ENCODE results near the gene SEC16B.

The SEC16B gene

DNA sequence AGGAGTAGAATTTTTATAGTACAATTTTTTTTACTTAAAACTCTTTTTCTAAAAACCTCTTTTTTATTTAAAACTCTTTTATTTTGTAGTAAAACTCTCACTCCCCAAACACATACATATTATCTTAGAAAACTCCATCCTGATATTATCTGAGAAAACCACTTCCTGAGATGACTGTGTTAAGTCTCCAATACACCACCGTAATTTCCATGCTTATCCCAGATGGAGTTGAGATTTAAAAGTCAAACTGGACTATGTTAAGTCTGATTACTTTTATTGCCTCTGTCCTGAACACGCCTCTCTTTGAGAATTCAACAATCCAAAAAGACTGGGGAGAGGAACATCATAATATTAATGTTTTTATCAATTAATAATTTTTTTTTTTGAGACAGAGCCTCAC lies 3.7 kb downstream of the SEC16B start:
- TF ChIP-seq CTCF (IDR thresholded peaks at IDR 0.05), result no peak
- H3K4me3 ChIP-seq, result no peak overlapping the region
- H3K27ac ChIP-seq, result no peak overlapping the region
- no peak for DNase-seq (ENCODE audit: low spot score)

DNA sequence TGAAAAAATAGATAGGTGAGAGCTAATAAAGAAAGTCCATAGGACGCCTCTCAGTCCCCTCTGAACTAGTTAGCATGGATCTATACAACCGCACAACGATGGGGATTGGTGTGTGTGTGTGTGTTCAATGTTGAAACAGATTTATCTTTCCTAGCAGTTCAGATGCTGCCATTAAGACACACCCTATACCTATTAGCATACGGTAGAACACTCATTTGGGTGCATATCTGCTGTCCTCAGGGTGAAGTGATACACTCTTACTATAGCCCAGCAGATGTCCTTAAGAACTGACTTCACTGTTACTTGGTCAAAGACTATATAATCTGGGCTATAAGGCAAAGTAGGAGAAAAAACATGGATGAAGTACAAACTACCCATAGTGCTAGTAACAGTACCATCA lies 4.6 kb downstream of the SEC16B start:
- DNase-seq (ENCODE audit: low spot score), result no peak
- H3K4me3 ChIP-seq, result no peak overlapping the region
- TF ChIP-seq CTCF (IDR thresholded peaks at IDR 0.05), result no peak
- H3K27ac ChIP-seq, result no peak overlapping the region

DNA sequence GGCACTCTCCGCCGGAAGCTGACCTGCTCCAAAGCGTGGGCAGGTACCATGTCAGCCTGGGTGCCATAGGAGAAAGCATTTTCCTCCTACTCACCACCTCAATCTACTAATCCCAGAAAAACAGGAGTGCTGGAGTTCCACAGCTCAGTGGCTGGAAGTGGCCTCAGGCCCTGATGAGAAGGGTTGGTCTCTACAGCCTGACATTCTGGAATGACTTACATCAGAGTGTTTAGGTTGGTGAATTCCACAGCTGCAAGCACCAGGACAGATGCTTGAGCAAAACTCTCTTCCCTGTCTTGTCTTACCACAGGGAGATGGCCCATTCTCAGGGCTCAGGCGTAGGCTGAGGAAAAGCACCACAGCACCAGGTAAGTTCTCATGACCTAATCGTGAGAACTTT lies 5.5 kb downstream of the SEC16B start:
- DNase-seq (ENCODE audit: low spot score), result no peak
- no peak overlapping the region for H3K27ac ChIP-seq
- TF ChIP-seq CTCF (IDR thresholded peaks at IDR 0.05), result no peak
- no peak overlapping the region for H3K4me3 ChIP-seq

DNA sequence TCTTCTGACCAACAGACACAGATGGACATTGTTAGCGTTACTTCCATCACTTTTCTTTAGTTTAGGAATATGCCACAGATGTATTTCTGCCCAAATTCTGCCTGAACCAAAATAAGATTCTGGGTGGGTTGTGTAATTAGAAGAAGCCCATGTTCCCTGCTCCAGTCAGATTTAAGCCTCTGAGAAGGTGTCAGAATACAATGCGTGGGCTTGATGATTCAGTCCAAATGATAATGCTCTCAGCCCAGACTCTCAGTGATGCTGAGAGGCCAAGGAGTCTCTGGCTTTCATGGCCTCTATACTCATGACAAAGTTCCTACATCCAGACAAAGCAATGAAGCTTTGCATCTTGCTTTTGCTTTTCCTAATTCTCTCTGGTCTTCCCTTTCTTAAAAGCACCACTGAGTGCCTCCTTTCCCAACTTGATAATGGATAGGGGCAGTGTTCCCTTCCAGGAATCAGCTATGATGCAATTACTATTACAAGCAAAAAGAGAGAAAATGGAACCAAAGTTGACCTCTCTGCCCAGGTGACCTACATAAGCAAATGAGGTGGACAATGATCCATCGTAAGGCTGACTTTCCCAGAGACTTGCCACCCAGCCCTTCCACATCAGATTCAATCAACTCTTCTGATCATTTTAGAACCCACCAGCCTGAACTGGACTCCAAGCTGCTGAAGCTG lies 8.8 kb downstream of the SEC16B start:
- TF ChIP-seq CTCF (IDR thresholded peaks at IDR 0.05), result no peak
- DNase-seq (ENCODE audit: low spot score), result no peak
- Histone ChIP-seq H3K4me3 (no peak overlapping the region), H3K27ac (no peak overlapping the region)

DNA sequence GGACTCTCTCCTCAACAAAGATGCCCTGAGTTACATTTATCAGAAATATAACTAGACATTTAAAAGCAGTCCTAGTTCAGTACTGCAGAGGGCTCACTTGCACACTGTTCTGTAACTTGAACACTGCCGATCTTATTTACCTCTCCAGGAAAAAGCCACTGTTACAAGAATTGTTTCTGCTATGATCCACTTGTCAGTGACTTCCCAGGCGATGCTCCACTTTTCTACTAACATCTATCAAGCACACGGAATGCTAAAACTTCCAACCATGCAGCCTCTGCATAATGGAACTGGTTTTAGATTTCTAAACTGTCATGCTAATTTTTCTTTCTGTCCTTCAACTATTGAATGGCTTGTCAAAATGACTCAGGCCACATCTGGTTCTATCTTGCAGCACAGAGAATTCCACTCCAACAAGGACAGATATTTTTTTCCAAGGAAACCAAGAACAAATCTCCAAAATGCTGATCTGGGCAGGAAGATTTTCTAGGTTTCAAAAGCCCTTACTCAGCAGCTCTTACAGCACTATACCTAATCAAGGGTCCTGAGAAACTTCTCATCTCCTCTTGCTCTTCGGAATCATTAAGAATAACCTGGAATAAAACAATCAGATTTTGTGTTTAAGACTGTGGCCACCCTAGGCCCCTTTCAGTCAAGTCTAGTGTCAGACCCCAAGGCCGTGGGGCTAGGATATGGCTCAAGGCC lies 9.9 kb downstream of the SEC16B start:
- Histone ChIP-seq H3K27ac (no peak overlapping the region), H3K4me3 (no peak overlapping the region)
- no peak for TF ChIP-seq CTCF (IDR thresholded peaks at IDR 0.05)
- no peak for DNase-seq (ENCODE audit: low spot score)

DNA sequence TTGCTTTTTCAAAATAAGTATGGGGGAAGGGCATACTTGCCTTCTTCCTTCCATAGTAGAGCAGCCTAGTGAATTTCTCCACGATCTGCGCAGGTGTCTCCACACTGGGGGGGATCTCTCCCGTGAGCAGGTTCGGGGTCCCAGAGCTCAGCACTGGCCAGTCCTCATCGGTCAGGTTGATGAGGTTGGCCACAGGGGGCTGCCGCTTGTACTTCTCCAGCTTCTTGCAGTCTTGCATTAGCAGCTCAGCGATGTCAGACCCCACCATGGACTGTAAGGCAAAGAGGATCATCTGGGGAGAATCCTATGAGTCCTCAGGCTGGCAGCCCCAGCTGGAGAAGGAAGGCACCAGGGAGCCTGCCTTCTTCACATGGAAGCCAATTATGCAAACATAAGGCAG lies 11.8 kb downstream of the SEC16B start:
- Histone ChIP-seq H3K27ac (no peak overlapping the region), H3K4me3 (no peak overlapping the region)
- TF ChIP-seq CTCF (IDR thresholded peaks at IDR 0.05), result no peak
- DNase-seq (ENCODE audit: low spot score), result no peak

DNA sequence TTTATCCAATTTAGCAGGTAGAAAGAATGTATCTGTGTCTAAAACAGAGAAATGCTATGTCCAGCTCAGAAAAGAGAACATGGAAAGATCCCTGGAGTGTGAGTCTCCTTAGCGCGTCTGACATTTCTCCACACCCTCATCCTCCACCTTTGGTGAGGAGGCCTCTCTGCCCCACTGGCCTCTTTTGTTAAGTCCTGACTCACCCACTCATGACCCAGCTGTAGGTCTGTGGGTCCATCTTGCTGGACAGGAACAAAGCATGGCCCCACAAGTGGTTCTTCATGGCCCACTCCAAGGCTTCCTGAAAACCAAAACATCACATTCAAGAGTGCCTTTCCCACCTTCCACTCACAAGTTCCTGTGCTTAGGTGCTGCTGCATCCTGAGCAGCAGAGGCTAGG lies 15.8 kb downstream of the SEC16B start:
- no peak for DNase-seq (ENCODE audit: low spot score)
- no peak for TF ChIP-seq CTCF (IDR thresholded peaks at IDR 0.05)
- Histone ChIP-seq H3K4me3 (no peak overlapping the region), H3K27ac (no peak overlapping the region)
